SKM-1 treated with dmso at 0.1 percent for 144 hours (cell line): ENCODE results near the gene PPIE.

Experiments
- DNase-seq: peaks from one replicate; lab custom pipeline; 2025; ENCODE audit not compliant: unreplicated experiment; lab: John Stamatoyannopoulos, UW

PPIE gene

GRCh38 chr1:39800471-39800835 is 61.8 kb downstream of the PPIE start:
- DNase-seq = no peak

DNA sequence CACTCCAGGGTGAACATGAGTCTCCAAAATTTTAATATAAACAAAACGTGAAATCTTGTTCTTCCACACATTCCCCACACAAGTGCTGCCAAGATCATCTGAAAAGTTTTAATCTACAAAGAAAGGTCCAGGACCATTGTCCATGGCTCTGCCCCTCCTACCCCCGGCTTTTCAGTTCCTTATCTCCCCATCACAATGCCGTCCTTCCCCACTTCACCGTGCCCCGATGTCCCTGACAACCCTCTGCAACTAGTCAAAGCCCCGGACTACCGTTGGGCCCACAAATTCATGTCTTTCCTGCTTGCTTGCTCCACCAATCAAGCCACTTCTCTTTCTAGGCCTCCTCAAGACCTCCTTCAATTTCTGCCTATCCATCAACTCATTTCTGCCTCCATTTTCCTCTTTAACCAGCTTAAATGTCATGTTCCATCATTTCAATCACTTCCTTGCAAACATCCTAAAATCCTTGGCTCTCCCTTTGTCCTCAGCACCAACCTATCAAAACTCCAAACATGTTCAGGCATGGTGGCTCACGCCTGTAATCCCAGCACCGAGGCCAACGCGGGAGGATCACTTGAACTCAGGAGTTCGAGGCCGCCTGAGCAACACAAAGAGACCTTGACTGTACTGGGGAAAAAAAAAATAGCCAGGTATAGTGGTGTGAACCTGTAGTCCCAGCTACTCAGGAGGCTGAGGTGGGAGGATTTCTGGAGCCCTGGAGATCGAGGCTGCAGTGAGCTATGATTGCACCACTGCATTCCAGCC is 64.0 kb downstream of the PPIE start:
- no peak for DNase-seq

DNA sequence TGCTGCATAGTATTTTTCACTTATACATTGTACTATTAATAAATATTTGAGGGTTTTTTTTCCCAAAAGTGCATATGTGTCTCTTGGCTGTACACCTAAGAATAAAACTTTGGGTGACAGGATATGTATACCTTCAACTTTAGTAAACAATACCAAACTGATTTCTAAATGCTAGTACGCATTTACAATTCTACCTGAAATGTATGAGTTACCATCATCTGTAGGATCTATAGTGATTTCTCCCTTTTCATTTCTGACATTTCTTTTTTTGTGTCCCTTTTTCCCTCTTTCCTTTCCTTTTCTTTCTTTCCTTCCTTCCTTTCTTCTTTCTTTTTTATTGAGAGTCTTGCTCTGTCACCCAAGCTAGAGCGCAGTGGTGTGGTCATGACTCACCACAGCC is 66.7 kb downstream of the PPIE start:
- no peak for DNase-seq

DNA sequence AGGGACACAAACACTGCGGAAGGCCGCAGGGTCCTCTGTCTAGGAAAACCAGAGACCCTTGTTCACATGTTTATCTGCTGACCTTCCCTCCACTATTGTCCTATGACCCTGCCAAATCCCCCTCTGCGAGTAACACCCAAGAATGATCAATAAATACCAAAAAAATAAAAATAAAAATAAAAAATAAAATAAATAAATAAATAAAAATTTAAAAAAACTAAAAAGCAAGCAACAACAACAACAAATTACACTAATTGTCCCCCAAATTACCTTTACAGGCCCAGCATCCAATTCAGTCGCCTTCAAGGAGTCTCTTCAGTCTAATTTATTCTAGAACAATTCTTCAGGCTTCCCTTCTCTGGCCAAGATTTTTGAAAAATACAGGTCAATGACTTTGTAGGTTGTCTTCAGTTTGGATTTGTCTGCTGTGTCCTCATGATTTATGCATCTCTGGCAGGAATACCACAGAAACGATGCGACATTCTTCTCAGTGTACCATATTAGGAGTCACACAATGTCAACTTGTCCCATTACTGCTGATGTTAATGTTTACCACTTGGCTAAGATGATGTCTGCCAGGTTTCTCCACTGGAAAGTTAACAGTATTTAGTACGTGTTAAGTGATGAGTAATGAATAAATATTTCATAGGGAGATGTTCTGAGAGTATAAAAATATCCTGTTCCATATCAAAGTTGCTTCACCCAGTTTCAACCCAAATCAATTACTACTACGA is 70.3 kb downstream of the PPIE start:
- DNase-seq = no peak

- no peak for DNase-seq
Measured at GRCh38 chr1:39812913-39813312, 74.2 kb downstream of the PPIE start.
